ENCODE data around the gene TRIOBP.
A peak's percentile ranks its signal among the peaks of the same experiment; 100 is the strongest.

The TRIOBP gene

GRCh38 chr22:37672206-37672919 is 24.5 kb upstream of the TRIOBP start:
- DNase-seq = no peak

GRCh38 chr22:37672920-37673455 is 23.9 kb upstream of the TRIOBP start:
- no peak for DNase-seq

- no peak for DNase-seq
Measured at GRCh38 chr22:37674248-37674647, 22.6 kb upstream of the TRIOBP start.

- peak; percentile 37 to 83 for DNase-seq
Measured at GRCh38 chr22:37674951-37675929, 21.6 kb upstream of the TRIOBP start, which contains the start of gene LGALS1. Gene LGALS1 (plus strand): TSS chr22:37675636. CDS start chr22:37675703, 67 bp downstream.

- DNase-seq = no peak
Measured at GRCh38 chr22:37675930-37676735, 20.7 kb upstream of the TRIOBP start.

- no peak for DNase-seq
Measured at GRCh38 chr22:37676736-37677492, 19.9 kb upstream of the TRIOBP start.

- DNase-seq = no peak
Measured at GRCh38 chr22:37677493-37677974, 19.3 kb upstream of the TRIOBP start.

GRCh38 chr22:37678372-37678771 is 18.5 kb upstream of the TRIOBP start:
- DNase-seq = no peak

GRCh38 chr22:37679670-37680069 is 17.2 kb upstream of the TRIOBP start:
- no peak for DNase-seq

- DNase-seq = no peak
Measured at GRCh38 chr22:37680191-37680851, 16.5 kb upstream of the TRIOBP start.

- DNase-seq = no peak
Measured at GRCh38 chr22:37681001-37681424, 15.8 kb upstream of the TRIOBP start.

- DNase-seq = peak; percentile 19 to 71
Measured at GRCh38 chr22:37681556-37682049, 15.2 kb upstream of the TRIOBP start.

- DNase-seq = no peak
Measured at GRCh38 chr22:37684803-37685615, 11.8 kb upstream of the TRIOBP start.

GRCh38 chr22:37686002-37686982 is 10.6 kb upstream of the TRIOBP start, which contains the start of gene NOL12:
Gene NOL12 (plus strand): TSS chr22:37686343. CDS start chr22:37686393, 50 bp downstream.
- DNase-seq = peak; percentile 68 to 87

- DNase-seq = no peak
Measured at GRCh38 chr22:37690407-37690806, 6.4 kb upstream of the TRIOBP start.

- no peak for DNase-seq
Measured at GRCh38 chr22:37690901-37691504, 5.8 kb upstream of the TRIOBP start.

GRCh38 chr22:37692627-37693285 is 4.1 kb upstream of the TRIOBP start:
- DNase-seq = no peak

All from NCI-H446 (cell line).